Renal cortical epithelial cell (primary cell): Measurements from ENCODE around the gene KRT37. TPM values are rescaled to one million over a fixed set of nuclear protein-coding genes. Genes with fewer than 3 reads are reported as not detected.

Source experiments
- total RNA-seq: library from RNA; depleted of rRNA; stranded (reverse); fragments of >200 nt; gene quantifications from 2 replicates; pipeline ENCODE4 v1.2.3, GENCODE V29; 2014

KRT37 gene
- total RNA-seq, 1 donor from 2014 or later, result not detected

Other genes with a start within 250 kb of the KRT37 start
- gene KRTAP4-2, start 246.4 kb downstream of the KRT37 start, total RNA-seq, result not detected in 2 replicates
- not detected in 2 replicates for gene KRTAP4-1, start 239.7 kb downstream of the KRT37 start, total RNA-seq
- gene KRTAP9-1, start 234.7 kb downstream of the KRT37 start, total RNA-seq, result not detected in 2 replicates
- gene KRTAP9-2, start 197.9 kb downstream of the KRT37 start, total RNA-seq, result not detected in 2 replicates
- not detected in 2 replicates for gene KRTAP9-3, start 192.1 kb downstream of the KRT37 start, total RNA-seq
- not detected in 2 replicates for gene KRTAP9-8, start 186.6 kb downstream of the KRT37 start, total RNA-seq
- gene KRTAP9-4, start 174.9 kb downstream of the KRT37 start, total RNA-seq, result not detected in 2 replicates
- gene KRTAP9-9, start 169.2 kb downstream of the KRT37 start, total RNA-seq, result not detected in 2 replicates
- gene KRTAP9-6, start 159.2 kb downstream of the KRT37 start, total RNA-seq, result not detected in 2 replicates
- not detected in 2 replicates for gene KRTAP9-7, start 148.9 kb downstream of the KRT37 start, total RNA-seq
- gene KRTAP29-1, start 121.7 kb downstream of the KRT37 start, total RNA-seq, result not detected in 2 replicates
- not detected in 2 replicates for gene KRTAP16-1, start 115.3 kb downstream of the KRT37 start, total RNA-seq
- gene KRTAP17-1, start 108.9 kb downstream of the KRT37 start, total RNA-seq, result not detected in 2 replicates
- not detected in 2 replicates for gene KRT33A, start 73.8 kb downstream of the KRT37 start, total RNA-seq
- not detected in 2 replicates for gene KRT33B, start 54.8 kb downstream of the KRT37 start, total RNA-seq
- gene KRT34, start 42.3 kb downstream of the KRT37 start, total RNA-seq, result 0.05 and 26.4 TPM in 2 replicates
- gene KRT31, start 27.0 kb downstream of the KRT37 start, total RNA-seq, result not detected in 2 replicates
- gene KRT38, start 16.4 kb upstream of the KRT37 start, total RNA-seq, result not detected in 2 replicates
- not detected in 2 replicates for gene KRT32, start 42.8 kb upstream of the KRT37 start, total RNA-seq
- not detected in 2 replicates for gene KRT35, start 56.6 kb upstream of the KRT37 start, total RNA-seq
- not detected in 2 replicates for gene KRT36, start 65.3 kb upstream of the KRT37 start, total RNA-seq
- not detected in 2 replicates for gene KRT13, start 81.0 kb upstream of the KRT37 start, total RNA-seq
- gene KRT15, start 94.3 kb upstream of the KRT37 start, total RNA-seq, result 0.99 and 2.8 TPM in 2 replicates
- gene KRT19, start 103.7 kb upstream of the KRT37 start, total RNA-seq, result 844 and 5,183 TPM in 2 replicates
- not detected in 2 replicates for gene KRT9, start 147.5 kb upstream of the KRT37 start, total RNA-seq
- 0.25 and 4.2 TPM in 2 replicates for gene KRT14, start 162.3 kb upstream of the KRT37 start, total RNA-seq
- 0.70 and 7.5 TPM in 2 replicates for gene KRT16, start 188.2 kb upstream of the KRT37 start, total RNA-seq
- gene KRT17, start 200.0 kb upstream of the KRT37 start, total RNA-seq, result 4.1 and 95.2 TPM in 2 replicates